GM18873 (cell line): Measurements from ENCODE around the gene PROSER2.

ENCODE experiments used
- ATAC-seq: cut with Tn5 transposase; IDR thresholded peaks from one replicate; pipeline ENCODE4 v1.9.1; 2021; ENCODE audit warnings: mild to moderate bottlenecking, moderate library complexity, moderate number of reproducible peaks; ENCODE audit not compliant: unreplicated experiment, low FRiP score

PROSER2 gene, protein sequence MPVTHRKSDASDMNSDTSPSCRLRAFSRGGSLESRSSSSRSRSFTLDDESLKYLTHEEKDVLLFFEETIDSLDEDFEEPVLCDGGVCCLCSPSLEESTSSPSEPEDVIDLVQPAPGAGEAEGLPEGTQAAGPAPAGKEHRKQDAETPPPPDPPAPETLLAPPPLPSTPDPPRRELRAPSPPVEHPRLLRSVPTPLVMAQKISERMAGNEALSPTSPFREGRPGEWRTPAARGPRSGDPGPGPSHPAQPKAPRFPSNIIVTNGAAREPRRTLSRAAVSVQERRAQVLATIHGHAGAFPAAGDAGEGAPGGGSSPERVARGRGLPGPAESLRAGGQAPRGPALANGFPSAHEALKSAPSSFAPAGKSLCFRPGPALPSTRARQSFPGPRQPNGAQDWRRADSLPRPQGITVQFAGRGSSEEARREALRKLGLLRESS

DNA sequence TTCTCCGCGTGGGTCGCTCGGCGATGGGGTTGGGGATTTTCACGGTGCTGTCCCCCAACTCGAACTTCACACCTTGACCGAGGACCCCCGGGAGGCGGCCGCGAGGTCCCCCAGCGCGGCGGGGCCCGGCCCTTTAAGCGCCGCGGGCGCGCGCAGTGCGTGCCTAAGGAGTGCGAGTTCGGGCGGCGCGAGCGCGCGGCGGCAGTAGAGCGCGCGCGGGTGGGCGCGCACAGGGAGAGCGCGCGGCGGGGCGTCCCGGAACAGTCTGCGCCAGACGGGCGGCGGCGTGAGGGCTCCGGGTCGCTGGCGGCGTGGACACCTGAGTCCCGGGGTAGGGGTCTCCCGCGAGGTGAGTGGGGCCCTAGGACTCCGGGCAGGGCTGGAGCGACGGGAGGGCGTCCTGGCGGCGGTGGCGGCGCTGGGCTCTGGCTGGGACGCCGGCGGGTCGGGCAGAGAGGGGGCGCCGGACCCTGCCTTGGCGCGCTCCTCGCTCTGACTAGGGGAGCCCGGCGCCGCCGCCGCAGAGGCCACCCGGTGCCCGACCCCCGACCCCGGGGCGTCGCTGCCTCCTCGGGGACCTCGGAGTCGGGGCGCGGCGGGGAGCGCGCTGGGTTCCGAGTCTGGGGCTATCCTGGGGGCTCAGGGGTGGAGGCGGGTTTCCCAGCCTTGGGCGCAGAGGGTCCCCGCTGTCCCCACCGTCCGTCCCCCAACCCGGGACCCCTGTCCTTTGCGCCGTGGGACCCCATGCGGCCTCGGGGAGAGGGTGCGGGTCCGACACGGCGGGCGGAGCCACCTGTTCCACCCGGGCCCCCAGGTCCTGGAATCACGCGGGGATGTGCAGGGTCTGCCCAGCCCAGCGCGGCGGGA is at the start of gene PROSER2:
PROSER2 (plus strand) TSS at position 235 of the 867 bp plus-strand sequence. CDS start 28,722 bp downstream, outside the sequence.
- no peak for ATAC-seq

DNA sequence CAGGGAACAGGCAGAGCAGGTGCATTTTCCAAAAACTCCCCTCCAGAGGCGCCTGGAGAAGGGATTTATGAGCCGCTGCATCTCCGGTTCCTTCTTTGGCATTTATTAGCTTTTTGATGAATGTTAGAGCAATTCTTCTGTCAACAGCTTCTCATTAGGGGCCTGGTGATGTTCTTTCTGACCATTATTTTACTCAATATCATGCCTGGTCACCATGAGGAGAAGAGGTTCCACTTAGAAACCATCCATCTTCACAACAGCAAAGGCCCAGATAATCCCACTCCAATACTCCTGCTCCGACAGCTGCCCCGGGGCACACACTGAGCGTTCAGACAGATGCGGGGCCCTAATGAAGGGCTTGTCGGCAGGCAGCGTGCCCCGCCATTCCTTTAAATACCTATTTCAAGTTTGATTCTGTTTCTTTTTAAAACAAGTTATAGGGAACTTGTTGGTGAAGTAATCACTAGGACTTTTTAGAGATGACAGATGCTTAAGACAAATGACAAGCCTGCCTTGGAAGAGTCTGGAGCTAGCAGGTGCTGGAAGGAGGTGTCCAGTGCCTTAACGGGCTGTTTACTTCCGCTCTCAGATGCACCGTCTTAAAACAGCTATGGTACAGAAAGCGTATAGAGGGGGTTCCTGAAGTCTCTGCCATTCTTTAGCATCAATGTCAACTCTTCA is 49.3 kb upstream of the PROSER2 start:
- ATAC-seq: no peak

DNA sequence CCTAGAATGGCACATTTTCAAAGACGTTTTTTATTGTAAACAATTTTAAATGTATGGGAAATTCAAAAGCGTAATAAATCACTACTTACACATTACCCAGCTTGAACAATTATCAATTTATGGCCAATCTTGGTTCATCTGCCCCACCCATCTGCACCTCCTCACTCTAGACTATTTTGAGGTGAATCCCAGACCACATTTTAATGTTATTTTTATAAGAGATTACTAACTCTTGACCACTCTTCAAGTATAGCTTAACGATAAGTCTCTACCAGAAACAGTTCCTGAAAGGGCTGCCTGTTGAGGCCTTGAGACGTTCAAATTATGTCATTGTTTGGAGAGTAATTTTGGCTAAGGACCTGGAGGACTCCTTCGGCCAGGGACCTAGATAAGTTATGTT is 47.7 kb upstream of the PROSER2 start:
- ATAC-seq: no peak

DNA sequence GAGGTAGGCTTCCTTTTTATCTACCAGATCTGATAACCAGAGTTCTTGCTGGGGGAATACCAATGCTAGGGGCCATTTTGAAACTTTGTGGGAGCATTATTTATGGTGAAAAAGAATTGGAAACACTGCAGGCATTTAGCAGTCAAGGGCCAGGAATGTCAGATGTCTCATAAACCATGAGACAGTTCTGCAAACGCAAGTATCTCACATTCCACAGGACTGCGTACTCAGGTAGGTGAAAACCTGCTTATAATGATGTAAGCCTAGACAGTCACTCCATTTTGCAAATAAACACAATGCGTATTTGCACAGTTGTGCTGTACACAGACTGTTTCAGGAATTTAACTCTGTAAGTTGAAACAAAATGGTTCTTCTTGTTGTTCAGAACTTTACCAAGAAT is 47.1 kb upstream of the PROSER2 start:
- no peak for ATAC-seq

DNA sequence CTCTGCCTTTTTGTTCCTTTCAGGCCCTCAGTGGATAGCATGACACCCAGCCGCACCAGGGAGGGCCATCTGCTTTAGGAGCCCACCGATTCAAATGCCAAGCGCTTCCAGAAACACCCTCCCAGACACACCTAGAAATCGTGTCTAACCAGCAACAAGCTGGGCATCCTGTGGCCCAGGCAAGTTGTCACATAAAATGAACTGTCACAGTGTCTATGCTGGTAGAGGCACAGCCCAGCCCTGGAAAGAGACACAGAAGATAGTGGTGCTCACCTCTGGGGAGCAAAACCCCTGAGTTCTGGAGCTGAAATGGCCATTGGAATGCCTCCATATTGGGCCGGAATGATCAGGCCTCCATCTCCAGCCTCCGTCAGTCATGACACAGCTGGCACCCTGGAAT is 42.0 kb upstream of the PROSER2 start:
- no peak for ATAC-seq

DNA sequence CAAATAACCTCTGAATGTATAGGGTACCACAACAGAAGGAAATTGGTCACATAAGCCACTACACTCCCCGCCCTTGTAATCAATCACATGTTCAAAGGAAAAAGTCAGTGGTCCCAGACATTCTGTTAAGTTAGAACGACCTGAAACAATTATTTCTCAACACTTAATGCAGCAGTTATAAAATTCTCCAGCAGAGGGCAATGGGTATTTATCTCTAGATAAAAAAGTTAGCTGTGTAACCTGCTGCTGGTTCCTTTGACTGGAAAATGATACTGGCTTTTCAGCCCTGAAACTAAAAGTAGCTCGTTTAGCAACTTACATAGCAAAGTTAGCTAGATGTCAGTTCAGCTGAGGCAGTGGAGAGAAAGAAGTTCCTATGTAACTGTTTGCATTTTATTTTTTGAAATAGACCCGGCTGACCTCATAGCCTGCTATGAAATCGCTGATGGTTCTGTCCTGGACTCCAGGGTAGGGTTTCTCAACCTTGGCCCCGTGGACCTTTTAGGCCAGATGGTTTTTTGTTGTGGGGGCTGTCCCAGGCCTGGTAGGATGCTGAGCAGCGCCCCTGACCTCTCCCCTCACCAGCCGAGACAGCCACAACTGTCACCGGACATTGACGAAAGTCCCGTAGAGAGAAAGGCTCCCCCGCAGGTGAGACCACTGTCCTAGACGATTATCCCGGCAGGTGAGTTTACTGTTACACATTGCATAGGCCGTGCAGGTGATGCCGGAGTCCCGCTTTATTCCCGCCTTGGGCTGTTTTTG is 40.2 kb upstream of the PROSER2 start:
- no peak for ATAC-seq

DNA sequence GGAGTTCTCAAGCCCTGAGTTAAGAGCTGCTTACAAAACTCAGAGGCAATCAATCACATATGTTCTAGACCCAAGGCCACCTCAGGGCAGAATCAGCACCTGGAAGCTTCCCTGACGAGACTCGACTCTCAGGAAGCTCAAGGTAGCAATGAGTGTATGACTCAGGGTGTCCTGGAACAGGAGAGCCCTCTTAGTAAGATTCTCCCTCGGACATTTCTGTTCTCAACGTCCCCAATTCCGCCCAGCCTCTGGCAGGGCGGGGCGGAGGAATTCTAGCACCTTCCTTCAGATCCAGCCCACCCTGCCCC is 39.6 kb upstream of the PROSER2 start:
- ATAC-seq: no peak

DNA sequence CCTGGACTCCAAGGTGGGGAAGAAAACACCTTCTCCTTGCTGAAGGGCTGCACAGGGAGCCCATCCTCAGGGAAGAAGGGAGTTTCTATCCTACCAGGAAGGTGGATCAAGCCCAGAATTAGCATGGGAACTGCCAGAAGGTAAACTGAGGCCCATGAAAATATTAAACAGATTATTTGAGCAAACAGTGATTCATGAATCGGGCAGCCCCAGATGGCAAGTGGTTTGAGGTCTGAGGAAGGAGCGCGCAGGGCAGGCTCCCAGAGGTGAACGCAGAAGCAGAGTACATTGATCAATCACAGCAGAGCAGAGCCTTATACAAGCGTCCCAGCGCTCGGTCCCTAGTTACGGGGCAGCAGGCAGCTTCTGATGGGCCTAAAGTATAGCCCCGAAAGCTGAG is 35.8 kb upstream of the PROSER2 start:
- no peak for ATAC-seq

DNA sequence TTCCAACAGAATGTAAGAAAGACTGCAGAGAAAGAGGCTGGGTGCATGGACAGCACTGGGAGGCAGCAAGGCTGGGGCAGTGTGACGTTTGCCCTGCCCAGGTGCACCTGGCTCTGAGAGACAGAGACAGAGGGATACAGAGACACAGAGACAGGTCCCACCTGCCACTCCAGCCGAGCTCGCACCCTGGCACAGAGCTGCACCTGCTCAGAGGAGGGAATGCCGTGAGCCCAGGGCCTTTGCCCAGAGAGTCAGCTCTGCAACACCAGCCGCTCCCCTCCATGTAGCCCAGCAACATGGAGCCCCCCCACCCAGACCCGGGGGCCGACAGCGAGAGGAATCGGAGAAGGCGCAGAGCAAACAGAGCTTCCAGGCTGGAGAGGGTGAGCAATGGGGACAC is 35.3 kb upstream of the PROSER2 start:
- no peak for ATAC-seq

DNA sequence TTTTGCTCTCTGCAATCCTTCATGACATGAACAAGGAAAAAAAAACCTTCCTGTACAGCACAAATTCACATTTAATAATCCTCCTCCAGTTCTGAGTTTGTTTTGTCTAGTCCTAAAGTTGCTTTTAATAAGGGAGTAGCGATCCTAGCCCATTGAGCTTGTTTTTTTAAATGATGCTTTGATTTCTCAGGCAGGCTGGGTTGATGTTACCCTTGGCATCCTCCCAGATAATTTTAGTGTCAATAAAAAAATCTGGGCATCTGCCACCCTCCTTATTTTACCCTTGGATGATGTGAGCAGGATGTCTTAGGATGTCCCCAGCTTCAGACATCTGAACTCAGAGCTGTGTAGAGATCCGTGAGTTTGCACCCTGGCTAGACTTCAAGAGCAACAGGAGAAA is 33.9 kb upstream of the PROSER2 start:
- ATAC-seq: no peak

DNA sequence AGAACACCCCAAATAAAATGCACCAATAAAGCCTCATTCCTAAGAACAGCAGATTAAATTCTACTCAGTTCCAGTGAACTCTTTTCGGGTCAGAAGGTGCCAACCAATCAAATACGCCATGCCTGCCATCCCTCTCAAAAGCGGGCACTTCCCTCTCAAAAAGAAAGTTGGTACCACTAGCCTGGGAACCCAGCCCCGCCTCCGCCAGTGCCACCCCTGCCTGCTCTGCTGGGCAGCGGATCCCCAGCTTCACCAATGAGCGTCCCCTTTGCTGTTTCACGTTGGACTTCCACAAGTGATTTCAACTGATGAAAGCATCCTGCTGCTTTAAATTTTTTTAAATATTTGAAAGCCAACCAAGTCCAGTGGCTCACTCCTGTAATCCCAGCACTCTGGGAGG is 33.2 kb upstream of the PROSER2 start:
- ATAC-seq: no peak

DNA sequence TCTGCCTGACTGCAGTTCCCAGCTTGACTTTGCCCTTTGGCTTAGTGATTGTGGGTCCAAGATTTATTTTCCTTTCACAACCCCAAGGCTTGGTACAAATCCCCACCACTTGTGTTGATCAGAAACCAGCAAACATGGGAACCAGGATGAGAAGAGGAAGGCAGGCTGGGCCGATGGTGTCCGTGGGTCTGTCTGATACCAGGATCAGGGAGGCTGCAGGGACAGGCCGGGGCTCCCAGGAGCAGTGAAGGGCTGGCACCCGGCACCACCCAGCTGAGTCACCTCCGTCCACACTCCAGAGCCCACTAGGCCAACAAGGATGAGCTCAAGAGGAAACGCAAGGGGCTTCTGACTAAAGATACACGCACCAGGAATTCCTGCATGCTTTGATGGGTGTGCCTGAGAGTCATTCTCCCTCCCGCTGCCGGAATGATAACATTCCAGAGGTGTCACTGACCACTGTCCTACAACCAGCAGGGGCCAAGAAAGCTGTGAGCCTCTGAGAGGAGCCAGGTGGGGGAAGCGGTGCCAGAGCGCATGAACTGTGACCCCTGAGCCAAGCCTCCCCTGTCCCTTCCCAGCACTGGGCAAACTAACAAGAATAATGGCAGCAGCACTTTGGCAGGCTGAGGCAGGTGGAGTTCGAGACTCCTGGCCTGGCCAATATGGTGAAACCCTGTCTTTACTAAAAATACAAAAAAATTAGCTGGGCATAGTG is 29.2 kb upstream of the PROSER2 start:
- no peak for ATAC-seq

DNA sequence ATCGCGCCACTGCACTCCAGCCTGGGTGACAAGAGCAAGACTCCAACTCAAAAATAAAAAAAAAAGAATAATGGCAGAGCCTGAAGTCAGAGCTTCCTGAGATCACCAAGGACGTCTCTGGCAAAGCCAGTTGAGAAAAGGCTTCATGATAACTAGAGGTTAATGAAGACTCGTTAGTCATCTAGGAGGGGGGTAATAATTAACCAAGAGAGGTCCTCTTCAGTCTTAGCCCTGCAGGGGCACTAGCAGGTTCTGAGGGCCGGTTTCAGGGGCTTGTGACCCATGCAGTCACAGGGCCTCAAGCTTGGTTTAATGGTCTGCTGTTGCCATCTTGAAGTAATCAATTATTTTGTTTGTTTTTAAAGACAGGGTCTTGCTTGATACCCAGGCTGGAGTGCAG is 28.6 kb upstream of the PROSER2 start:
- ATAC-seq: no peak

DNA sequence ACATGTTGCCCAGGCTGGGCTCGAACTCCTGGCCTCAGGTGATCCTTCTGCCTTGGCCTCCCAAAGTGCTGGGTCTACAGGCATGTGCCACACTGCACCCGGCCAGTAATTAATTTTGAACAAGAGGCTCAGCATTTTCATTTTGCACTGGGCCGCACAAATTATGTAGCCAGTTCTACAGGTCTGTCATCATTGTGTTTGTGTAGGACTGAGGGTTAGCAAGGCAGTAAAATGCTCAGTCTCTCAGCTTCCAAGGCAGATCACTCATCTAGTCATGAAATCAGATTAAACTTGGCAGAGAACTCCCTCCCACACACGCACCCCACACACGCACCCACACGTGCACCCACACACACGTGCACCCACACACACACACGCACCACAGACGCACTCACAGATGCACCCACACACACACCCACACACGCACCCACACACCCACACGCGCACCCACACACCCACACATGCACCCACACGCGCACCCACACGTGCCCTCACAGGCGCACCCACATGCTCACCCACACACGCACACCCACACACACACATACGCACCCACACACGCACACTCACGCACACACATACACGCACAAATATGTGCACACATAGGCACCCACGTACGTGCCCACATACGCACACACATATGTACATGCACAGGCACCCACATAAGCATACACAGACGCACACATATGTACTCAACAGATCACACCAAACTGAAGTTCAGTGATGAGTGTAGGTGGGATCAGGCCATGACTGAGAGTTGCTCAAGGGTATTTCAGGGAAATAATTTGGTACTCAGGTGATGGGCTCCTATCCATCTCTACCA is 27.8 kb upstream of the PROSER2 start:
- ATAC-seq: no peak

DNA sequence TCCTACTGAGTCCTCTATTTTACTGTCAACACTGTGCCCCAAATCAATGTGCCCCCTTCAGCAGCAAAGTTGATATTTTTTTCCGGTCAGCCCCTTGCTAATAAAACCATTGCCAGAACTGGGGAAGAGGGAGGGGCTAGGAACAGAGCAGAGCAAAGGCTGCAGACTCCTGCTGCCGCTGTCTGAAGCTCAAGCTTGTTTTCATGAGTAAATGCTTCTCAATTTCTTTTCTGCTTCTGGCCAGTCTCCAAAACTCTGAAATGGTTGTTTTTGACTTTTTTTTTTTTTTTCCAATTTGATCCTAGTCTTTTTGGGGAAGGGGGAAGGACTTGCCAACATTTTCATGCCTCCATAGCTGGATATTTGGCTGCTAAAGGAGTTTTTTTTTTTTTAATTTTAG is 26.7 kb upstream of the PROSER2 start:
- ATAC-seq: no peak

DNA sequence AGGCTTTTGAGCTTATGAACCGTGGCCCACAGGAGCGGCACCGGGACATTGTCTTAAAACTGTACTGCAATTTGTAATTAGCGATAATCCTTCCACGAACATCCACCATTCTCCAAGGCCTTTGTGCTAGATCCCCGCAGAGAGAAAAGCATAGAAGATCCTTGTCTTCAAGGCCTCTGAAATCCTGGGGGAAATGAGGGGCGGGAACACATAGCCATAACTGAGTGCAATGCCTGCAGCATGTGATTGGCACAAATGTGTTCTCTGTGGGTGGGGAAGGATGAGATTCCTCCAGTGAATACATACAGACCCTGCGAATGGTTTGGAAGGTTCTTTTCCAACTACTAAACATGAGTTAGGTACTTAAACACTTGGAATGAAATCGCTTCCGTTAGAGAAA is 25.9 kb upstream of the PROSER2 start:
- no peak for ATAC-seq

DNA sequence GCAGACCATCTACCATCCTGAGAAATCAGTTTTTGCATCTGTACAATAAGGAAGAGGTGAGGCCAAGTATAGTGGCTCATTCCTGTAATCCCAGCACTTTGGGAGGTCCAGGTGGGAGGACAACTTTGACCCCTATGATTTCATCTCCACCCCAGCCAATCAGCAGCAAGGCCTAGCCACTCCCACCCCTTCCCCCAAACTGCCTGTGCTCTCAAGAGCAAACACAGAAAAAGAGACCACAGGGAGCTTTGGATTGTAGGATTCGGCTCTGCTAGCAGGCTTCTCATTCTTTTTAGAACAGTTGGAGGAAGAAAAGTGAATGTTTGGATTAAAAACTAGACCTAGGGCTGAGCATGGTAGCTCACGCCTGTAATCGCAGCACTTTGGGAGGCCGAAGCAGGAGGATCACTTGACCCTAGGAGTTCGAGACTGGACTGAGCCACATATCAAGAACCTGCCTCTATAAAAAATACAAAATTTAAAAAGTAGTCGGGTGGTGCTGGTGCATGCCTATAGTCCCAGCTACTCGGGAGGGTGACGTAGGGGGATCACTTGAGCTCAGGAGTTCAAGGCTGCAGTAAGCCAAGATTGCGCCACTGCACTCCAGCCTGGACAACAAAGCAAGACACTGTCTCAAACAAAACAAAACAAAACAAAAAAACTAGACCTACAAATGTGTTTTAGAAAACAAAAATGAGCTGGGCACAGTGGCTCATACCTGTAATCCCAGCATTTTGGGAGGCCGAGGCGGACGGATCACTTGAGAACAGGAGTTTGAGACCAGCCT is 25.1 kb upstream of the PROSER2 start:
- no peak for ATAC-seq
